ENCODE data around the gene MAP2K5. TPM values are rescaled to one million over a fixed set of nuclear protein-coding genes. Genes with fewer than 3 reads are reported as not detected.

MAP2K5 gene
- total and polyA plus RNA-seq, 9 of the 15 experiments (the other 6 are each of a cell fraction or from before 2014, with no cell fraction given), result 0.41 to 16.5 (median 7.5) TPM

DNA sequence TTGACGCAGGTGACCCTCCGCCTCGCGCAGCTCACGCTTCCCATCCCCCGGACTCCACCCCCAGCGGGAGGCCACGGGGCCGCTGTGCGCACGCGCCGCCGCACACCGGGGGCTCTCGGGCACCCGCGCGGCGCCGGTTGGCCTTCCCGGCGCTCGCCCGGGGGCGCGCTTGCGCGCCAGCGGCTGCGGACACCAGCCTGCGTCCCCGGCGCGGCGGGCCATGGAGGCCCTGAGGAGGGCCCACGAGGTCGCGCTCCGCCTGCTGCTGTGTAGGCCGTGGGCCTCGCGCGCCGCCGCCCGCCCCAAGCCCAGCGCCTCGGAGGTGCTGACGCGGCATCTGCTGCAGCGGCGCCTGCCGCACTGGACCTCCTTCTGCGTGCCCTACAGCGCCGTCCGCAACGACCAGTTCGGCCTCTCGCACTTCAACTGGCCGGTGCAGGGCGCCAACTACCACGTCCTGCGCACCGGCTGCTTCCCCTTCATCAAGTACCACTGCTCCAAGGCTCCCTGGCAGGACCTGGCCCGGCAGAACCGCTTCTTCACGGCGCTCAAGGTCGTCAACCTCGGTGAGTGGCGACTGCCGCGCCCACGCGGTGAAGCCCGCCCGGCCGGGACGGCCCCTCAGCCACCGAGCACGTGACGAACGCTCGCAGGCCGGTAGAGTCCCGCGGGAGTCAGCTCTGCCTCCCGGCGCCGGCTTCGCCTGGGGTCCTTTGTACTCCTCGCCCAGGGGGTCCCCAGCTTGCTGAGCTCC lies 21.3 kb upstream of the MAP2K5 start, which contains the start of gene C15orf61 (continued):
- TF ChIP-seq PCBP1 (IDR thresholded peaks at IDR 0.05; ENCODE audit: low read depth, low read length, poor library complexity, severe bottlenecking) (no peak), ZNF24 (IDR thresholded peaks at IDR 0.05) (peak; percentile 68; the same call in 1 of the 2 replicates), ZNF224 (CRISPR knock-in tag; IDR thresholded peaks at IDR 0.05) (peak; percentile 91), SNIP1 (IDR thresholded peaks at IDR 0.05; ENCODE audit: low read depth) (no peak), HOXB6 (CRISPR knock-in tag; IDR thresholded peaks at IDR 0.05; ENCODE audit: borderline replicate concordance) (no peak), XRCC5 (IDR thresholded peaks at IDR 0.05; ENCODE audit: low read depth, low read length) (peak; percentile 74; the same call in 1 of the 2 replicates), TAF9B (IDR thresholded peaks at IDR 0.05; ENCODE audit: partially characterized antibody) (peak; percentile 15), LARP7 (IDR thresholded peaks at IDR 0.05) (0 out of 2 replicates have a peak, but pooled peaks have one; percentile 35), ZNF165 (CRISPR knock-in tag; IDR thresholded peaks at IDR 0.05; ENCODE audit: borderline replicate concordance) (no peak), ZNF311 (CRISPR knock-in tag; IDR thresholded peaks at IDR 0.05) (no peak), POLR2B (IDR thresholded peaks at IDR 0.05; ENCODE audit: low read depth, partially characterized antibody) (peak; percentile 60), MECOM (CRISPR knock-in tag; IDR thresholded peaks at IDR 0.05) (no peak)
- TF ChIP-seq, protein P1, sequence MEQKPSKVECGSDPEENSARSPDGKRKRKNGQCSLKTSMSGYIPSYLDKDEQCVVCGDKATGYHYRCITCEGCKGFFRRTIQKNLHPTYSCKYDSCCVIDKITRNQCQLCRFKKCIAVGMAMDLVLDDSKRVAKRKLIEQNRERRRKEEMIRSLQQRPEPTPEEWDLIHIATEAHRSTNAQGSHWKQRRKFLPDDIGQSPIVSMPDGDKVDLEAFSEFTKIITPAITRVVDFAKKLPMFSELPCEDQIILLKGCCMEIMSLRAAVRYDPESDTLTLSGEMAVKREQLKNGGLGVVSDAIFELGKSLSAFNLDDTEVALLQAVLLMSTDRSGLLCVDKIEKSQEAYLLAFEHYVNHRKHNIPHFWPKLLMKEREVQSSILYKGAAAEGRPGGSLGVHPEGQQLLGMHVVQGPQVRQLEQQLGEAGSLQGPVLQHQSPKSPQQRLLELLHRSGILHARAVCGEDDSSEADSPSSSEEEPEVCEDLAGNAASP (IDR thresholded peaks at IDR 0.05), result no peak
- TF ChIP-seq, protein P2, sequence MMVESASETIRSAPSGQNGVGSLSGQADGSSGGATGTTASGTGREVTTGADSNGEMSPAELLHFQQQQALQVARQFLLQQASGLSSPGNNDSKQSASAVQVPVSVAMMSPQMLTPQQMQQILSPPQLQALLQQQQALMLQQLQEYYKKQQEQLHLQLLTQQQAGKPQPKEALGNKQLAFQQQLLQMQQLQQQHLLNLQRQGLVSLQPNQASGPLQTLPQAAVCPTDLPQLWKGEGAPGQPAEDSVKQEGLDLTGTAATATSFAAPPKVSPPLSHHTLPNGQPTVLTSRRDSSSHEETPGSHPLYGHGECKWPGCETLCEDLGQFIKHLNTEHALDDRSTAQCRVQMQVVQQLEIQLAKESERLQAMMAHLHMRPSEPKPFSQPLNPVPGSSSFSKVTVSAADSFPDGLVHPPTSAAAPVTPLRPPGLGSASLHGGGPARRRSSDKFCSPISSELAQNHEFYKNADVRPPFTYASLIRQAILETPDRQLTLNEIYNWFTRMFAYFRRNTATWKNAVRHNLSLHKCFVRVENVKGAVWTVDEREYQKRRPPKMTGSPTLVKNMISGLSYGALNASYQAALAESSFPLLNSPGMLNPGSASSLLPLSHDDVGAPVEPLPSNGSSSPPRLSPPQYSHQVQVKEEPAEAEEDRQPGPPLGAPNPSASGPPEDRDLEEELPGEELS (CRISPR knock-in tag; IDR thresholded peaks at IDR 0.05; ENCODE audit: borderline replicate concordance), result peak; percentile 98
- TF ChIP-seq, protein P3, sequence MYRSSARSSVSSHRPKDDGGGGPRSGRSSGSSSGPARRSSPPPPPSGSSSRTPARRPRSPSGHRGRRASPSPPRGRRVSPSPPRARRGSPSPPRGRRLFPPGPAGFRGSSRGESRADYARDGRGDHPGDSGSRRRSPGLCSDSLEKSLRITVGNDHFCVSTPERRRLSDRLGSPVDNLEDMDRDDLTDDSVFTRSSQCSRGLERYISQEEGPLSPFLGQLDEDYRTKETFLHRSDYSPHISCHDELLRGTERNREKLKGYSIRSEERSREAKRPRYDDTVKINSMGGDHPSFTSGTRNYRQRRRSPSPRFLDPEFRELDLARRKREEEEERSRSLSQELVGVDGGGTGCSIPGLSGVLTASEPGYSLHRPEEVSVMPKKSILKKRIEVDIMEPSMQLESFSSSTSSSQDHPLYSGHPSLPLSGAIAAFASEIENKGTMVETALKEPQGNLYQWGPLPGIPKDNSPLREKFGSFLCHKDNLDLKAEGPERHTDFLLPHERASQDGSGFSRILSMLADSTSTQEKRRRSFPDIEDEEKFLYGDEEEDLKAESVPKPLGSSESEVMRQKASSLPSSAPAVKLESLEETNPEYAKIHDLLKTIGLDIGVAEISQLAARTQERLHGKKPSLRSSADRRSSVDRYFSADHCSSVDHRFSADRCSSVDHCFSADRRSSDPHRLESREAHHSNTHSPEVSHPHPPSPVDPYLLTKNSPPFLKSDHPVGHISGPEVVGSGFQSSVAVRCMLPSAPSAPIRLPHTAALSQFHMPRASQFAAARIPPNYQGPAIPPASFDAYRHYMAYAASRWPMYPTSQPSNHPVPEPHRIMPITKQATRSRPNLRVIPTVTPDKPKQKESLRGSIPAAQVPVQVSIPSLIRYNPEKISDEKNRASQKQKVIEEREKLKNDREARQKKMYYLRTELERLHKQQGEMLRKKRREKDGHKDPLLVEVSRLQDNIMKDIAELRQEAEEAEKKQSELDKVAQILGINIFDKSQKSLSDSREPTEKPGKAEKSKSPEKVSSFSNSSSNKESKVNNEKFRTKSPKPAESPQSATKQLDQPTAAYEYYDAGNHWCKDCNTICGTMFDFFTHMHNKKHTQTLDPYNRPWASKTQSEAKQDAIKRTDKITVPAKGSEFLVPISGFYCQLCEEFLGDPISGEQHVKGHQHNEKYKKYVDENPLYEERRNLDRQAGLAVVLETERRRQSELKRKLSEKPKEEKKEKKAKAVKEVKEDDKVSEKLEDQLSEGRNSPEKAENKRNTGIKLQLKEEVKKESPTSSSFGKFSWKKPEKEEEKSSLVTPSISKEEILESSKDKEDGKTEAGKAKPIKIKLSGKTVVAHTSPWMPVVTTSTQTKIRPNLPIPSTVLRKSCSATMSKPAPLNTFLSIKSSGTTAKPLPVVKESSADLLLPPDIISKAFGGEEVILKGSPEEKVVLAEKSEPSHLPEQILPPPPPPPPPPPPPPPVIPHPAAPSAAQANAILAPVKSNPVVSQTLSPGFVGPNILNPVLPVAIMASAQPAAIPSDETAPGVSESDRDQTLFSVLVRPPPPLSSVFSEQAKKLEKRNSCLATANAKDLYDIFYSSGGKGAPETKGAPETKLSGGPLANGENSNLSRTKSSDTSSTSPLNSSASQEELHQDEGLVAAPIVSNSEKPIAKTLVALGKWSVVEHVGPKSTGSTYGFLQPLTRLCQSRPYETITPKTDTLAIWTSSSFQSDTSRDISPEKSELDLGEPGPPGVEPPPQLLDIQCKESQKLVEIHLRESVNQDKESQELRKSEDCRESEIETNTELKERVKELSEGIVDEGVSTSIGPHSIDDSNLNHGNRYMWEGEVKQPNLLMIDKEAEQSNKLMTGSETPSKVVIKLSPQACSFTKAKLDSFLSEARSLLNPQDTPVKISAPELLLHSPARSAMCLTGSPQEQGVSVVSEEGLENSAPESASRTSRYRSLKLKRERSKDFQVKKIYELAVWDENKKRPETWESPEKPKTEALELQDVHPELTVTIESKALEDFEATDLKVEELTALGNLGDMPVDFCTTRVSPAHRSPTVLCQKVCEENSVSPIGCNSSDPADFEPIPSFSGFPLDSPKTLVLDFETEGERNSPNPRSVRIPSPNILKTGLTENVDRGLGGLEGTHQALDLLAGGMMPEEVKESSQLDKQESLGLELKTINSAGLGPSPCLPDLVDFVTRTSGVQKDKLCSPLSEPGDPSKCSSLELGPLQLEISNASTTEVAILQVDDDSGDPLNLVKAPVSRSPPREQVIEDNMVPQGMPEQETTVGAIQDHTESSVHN (IDR thresholded peaks at IDR 0.05; ENCODE audit: borderline replicate concordance in 1 of 2, low read depth in 1 of 2), result no peak
